Gastrocnemius medialis (tissue), 4 donors: ENCODE measurements around the gene BMPR1B. TPM values are rescaled to one million over a fixed set of nuclear protein-coding genes. Genes with fewer than 3 reads are reported as not detected.

ENCODE experiments used
- ATAC-seq, 2 donors: fragments of 150-250 bp; one replicate each; pipeline ENCODE4 v1.9.1; 2016
- DNase-seq, 2 donors: peaks; one replicate each; pipeline ENCODE4 v3.0.0-alpha.2; 2019
- H3K27ac ChIP-seq, 4 donors: fragments of 200-600 bp; sonication (generic); 1 replicate in 1 of 4; 2 replicates in 3 of 4; pipeline ENCODE4 v1.5.1; 2016 to 2018; ENCODE audit warnings: mild to moderate bottlenecking in 2 of 4, moderate library complexity in 1 of 4
- H3K27me3 ChIP-seq, 3 donors: fragments of 200-600 bp; sonication (generic) in 2 of 3; 1 replicate in 1 of 3; 2 replicates in 2 of 3; pipeline versions ENCODE4 v1.5.1 to v1.6.0; 2016 to 2019; ENCODE audit warnings: mild to moderate bottlenecking in 1 of 3, moderate library complexity in 1 of 3
- H3K36me3 ChIP-seq, 2 donors: fragments of 200-600 bp; sonication (generic) in 1 of 2; one replicate each; pipeline ENCODE4 v1.5.1; 2017 to 2018
- H3K4me1 ChIP-seq, 2 donors: fragments of 200-600 bp; sonication (generic) in 1 of 2; one replicate each; pipeline ENCODE4 v1.5.1; 2016 to 2017; ENCODE audit warnings: mild to moderate bottlenecking in 2 of 2
- H3K4me3 ChIP-seq, 4 donors: fragments of 200-600 bp; sonication (generic) in 3 of 4; 1 replicate in 1 of 4; 2 replicates in 3 of 4; pipeline ENCODE4 v1.5.1; 2016 to 2019; ENCODE audit warnings: mild to moderate bottlenecking in 2 of 4
- H3K9me3 ChIP-seq, 3 donors: fragments of 200-600 bp; sonication (generic) in 2 of 3; 1 replicate in 1 of 3; 2 replicates in 2 of 3; pipeline ENCODE4 v1.5.1; 2016 to 2019
- POLR2A ChIP-seq, 2 donors: fragments of 450-650 bp; IDR thresholded peaks; one replicate each; pipeline ENCODE4 v1.6.1; 2017; ENCODE audit warnings: antibody characterized with exemption in 2 of 2, mild to moderate bottlenecking in 2 of 2, moderate library complexity in 2 of 2
- in situ Hi-C, 4 donors: fragments of 200-750 bp; cut with MboI; loops; one replicate each; pipeline versions ENCODE4 v1.15.0 to v1.8.0; 2017; ENCODE audit warnings: low sequenced_read_pairs in 4 of 4
- intact Hi-C: fragments of 100-400 bp; cut with DNase I; formaldehyde crosslinking; loops from one replicate; pipeline ENCODE4 v1.15.1; 2023; ENCODE audit warnings: low total_unique reads
- total RNA-seq, 4 donors: library from RNA; depleted of rRNA; stranded (reverse); fragments of >200 nt; gene quantifications; one replicate each; pipeline versions ENCODE4 v1.1.0 to v1.2.3, GENCODE V29; 2016
- TF ChIP-seq, protein P1 (sequence below), 5 experiments: fragments of 450-650 bp in 3 of 5; fragments of 200-600 bp in 2 of 5; sonication (generic) in 2 of 5; IDR thresholded peaks in 4 of 5; conservative IDR thresholded peaks in 1 of 5; 1 replicate in 4 of 5; 2 replicates in 1 of 5; pipeline ENCODE4 v1.5.1; 2016 to 2019; ENCODE audit warnings: antibody characterized with exemption in 5 of 5, mild to moderate bottlenecking in 3 of 5, moderate library complexity in 3 of 5

Gene BMPR1B
- total RNA-seq, 4 donors from 2014 or later, result 0.92 to 6.9 (median 1.7) TPM

DNA sequence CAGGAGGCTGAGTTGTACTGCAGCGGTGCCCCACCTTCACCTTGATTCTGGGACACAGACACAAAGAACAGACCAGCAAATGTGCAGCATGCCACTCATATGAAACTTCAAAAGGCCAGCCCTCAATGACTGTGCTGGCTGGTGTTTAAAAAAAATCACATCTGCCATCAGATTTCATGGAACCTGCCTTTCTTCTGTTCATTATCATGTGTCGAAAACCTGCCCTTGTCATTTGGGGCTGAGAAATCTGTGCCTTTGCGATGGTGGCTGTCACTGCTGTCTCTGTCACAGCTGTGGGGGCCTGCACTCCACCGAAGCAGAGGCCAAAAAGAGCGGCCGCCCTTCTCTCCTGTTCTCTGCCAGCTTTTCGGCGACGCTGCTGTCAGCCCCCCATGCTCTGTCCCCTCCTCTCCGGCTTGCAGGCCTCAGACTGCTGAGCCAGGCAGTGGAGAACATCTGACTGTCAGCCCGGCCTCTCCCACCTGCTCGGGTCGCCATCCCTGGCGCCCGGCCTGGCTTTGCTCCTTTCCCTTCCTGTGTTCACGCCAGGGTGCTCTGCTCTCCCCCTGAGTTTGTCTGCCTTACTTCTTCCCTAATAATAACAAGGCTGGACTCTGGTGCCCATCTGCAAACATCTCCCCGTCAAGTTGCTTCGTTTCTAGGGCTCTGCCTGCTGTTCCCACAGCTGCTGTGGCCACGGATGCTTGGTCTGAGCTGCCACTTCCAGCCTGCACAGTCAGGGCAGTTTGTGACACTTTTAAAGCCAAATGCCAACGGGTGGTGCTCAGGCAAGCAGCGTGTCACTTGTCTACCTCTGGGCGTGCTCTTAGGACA is 435.9 kb downstream of the BMPR1B start:
- H3K4me1 ChIP-seq, result no peaks in the 10 kb centered on the region
- H3K27me3 ChIP-seq, result no peaks in the 10 kb centered on the region
- no peak for TF ChIP-seq POLR2A (IDR thresholded peaks at IDR 0.05)
- TF ChIP-seq, protein P1, sequence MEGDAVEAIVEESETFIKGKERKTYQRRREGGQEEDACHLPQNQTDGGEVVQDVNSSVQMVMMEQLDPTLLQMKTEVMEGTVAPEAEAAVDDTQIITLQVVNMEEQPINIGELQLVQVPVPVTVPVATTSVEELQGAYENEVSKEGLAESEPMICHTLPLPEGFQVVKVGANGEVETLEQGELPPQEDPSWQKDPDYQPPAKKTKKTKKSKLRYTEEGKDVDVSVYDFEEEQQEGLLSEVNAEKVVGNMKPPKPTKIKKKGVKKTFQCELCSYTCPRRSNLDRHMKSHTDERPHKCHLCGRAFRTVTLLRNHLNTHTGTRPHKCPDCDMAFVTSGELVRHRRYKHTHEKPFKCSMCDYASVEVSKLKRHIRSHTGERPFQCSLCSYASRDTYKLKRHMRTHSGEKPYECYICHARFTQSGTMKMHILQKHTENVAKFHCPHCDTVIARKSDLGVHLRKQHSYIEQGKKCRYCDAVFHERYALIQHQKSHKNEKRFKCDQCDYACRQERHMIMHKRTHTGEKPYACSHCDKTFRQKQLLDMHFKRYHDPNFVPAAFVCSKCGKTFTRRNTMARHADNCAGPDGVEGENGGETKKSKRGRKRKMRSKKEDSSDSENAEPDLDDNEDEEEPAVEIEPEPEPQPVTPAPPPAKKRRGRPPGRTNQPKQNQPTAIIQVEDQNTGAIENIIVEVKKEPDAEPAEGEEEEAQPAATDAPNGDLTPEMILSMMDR (IDR thresholded peaks at IDR 0.05 in 4 of 5, conservative IDR thresholded peaks at IDR 0.05 in 1 of 5), result no peak
- no peaks in the 10 kb centered on the region for H3K36me3 ChIP-seq
- H3K27ac ChIP-seq, result no peak overlapping the region
- H3K9me3 ChIP-seq, result no peaks in the 10 kb centered on the region
- no peak for DNase-seq
- no peak overlapping the region for H3K4me3 ChIP-seq
- intact Hi-C loops (no loop called here), in situ Hi-C loops (no loop called here)
- ATAC-seq, result no peak

DNA sequence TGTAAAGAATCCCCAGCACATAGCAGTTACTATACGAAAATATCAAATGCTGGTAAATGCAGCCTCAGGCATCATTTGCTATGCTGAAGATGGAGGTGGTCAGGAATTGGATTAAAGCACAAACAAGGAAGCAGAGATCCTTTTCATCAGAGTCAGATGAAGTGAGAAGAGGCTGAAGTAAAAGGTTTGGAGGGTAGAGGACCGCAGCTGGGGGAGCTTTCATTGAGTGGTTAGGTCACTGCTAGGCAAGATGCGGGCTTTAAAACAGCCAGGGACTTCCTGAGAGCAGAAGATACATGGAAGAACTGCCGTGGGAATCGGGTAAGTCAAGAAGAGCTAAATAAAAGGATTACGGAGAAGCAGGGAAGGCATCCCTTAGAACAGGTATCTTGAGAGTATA is 439.6 kb downstream of the BMPR1B start:
- Histone ChIP-seq H3K4me3 (no peak overlapping the region), H3K9me3 (no peaks in the 10 kb centered on the region), H3K36me3 (no peaks in the 10 kb centered on the region), H3K27me3 (no peaks in the 10 kb centered on the region), H3K27ac (no peak overlapping the region), H3K4me1 (no peaks in the 10 kb centered on the region)
- intact Hi-C loops, result no loop called here
- DNase-seq, result no peak
- in situ Hi-C loops, result no loop called here
- ATAC-seq, result no peak
- TF ChIP-seq POLR2A (IDR thresholded peaks at IDR 0.05), result no peak
- TF ChIP-seq, protein P1 (IDR thresholded peaks at IDR 0.05 in 4 of 5, conservative IDR thresholded peaks at IDR 0.05 in 1 of 5), result no peak

DNA sequence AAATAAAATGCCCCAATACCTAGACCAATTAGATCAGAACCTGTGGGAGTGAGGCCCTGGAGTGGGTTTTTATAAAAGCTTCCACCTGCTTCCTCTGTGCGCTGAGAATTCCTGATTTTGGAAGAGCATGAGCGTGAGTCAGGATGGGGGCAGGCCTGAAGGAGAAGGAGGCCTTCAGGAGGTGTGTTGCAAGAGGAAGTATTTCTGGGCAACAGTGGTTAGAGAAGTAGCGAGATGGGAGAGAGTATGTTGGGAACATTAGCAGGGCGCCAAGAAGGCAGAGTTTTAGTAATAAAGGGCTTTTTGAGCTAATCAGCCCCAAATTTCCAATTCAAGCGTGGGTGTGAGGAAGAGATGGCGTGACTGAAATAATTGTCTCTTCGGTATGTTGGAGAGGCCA is 441.2 kb downstream of the BMPR1B start:
- Histone ChIP-seq H3K4me3 (no peak overlapping the region), H3K27ac (no peak overlapping the region), H3K27me3 (no peaks in the 10 kb centered on the region), H3K9me3 (no peaks in the 10 kb centered on the region), H3K4me1 (no peaks in the 10 kb centered on the region), H3K36me3 (no peaks in the 10 kb centered on the region)
- no peak for TF ChIP-seq POLR2A (IDR thresholded peaks at IDR 0.05)
- TF ChIP-seq, protein P1 (IDR thresholded peaks at IDR 0.05 in 4 of 5, conservative IDR thresholded peaks at IDR 0.05 in 1 of 5), result no peak
- ATAC-seq (no peak), DNase-seq (no peak)
- intact Hi-C loops (no loop called here), in situ Hi-C loops (no loop called here)

DNA sequence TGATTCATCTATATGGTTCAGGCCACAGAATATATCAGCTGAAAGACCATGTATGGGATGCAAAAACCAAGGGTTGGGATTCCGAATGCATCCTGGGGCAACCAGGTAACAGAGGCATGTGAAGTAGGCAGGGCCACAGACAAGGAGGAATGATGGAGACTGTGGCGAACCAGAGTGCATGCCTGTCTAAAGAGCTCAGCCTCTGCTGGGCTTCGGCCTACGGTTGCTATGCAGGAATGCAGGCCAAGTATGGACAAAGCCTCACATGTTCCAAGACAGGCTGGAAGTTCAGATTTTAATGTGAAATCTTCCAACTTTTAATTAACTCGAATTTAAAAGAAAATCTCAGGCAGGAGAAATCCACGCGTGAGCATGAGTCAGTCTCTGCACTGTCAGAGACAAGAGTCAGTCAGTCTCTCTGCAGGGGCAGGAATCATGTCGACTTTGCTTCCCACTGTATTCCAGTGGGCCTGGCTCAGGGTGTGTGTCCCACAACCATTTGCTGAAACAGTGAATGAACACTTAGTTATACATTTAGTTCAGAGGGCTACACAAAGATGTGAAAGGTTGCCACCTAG is 446.6 kb downstream of the BMPR1B start:
- TF ChIP-seq POLR2A (IDR thresholded peaks at IDR 0.05), result no peak
- TF ChIP-seq, protein P1 (IDR thresholded peaks at IDR 0.05 in 4 of 5, conservative IDR thresholded peaks at IDR 0.05 in 1 of 5), result no peak
- ATAC-seq (no peak), DNase-seq (no peak)
- intact Hi-C loops, result no loop called here
- no peaks in the 10 kb centered on the region for H3K36me3 ChIP-seq
- in situ Hi-C loops, result no loop called here
- H3K4me3 ChIP-seq, result no peak overlapping the region
- H3K9me3 ChIP-seq, result no peaks in the 10 kb centered on the region
- no peak overlapping the region for H3K27ac ChIP-seq
- H3K27me3 ChIP-seq, result no peaks in the 10 kb centered on the region
- no peaks in the 10 kb centered on the region for H3K4me1 ChIP-seq
